ENCODE measurements around the gene PELI1.

DNA sequence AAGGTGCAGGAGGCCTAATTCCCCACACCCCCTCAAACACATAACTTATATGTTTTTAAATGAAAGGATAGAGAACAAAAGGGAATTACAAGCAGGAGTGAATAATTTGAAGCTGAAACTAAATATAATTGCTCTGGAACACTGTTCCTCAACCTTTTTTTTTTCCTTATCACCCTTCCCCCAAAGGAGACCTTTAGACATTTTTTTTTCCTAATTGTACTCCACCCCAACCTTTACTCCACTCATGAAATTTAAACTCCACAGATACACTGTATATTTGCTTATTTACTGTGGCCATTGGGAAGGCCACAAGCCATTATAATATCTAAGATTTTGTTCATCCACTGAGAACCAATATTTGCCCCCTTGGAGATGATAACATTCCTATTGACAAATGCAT lies 45.4 kb upstream of the PELI1 start:
- TF ChIP-seq, protein P1, sequence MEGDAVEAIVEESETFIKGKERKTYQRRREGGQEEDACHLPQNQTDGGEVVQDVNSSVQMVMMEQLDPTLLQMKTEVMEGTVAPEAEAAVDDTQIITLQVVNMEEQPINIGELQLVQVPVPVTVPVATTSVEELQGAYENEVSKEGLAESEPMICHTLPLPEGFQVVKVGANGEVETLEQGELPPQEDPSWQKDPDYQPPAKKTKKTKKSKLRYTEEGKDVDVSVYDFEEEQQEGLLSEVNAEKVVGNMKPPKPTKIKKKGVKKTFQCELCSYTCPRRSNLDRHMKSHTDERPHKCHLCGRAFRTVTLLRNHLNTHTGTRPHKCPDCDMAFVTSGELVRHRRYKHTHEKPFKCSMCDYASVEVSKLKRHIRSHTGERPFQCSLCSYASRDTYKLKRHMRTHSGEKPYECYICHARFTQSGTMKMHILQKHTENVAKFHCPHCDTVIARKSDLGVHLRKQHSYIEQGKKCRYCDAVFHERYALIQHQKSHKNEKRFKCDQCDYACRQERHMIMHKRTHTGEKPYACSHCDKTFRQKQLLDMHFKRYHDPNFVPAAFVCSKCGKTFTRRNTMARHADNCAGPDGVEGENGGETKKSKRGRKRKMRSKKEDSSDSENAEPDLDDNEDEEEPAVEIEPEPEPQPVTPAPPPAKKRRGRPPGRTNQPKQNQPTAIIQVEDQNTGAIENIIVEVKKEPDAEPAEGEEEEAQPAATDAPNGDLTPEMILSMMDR (IDR thresholded peaks at IDR 0.05): no peak
- no peak for TF ChIP-seq POLR2A (IDR thresholded peaks at IDR 0.05)
- no peak for TF ChIP-seq POLR2AphosphoS5 (IDR thresholded peaks at IDR 0.05)
- no peak for TF ChIP-seq EP300 (IDR thresholded peaks at IDR 0.05)

All from stomach (tissue), 4 donors.